Non-pigmented ciliary epithelial cell (primary cell): ENCODE measurements around the gene MRPL4.
A peak's percentile ranks its signal among the peaks of the same experiment; 100 is the strongest.
"Not testable (repeated sequence)": the region's sequence is repeated elsewhere in the genome, so short reads cannot be mapped to it uniquely, and the experiment has no call there.

Experiments
- DNase-seq: peaks from one replicate; pipeline ENCODE4 v3.0.0-alpha.2; 2010; ENCODE audit warnings: low read depth

The MRPL4 gene

DNA sequence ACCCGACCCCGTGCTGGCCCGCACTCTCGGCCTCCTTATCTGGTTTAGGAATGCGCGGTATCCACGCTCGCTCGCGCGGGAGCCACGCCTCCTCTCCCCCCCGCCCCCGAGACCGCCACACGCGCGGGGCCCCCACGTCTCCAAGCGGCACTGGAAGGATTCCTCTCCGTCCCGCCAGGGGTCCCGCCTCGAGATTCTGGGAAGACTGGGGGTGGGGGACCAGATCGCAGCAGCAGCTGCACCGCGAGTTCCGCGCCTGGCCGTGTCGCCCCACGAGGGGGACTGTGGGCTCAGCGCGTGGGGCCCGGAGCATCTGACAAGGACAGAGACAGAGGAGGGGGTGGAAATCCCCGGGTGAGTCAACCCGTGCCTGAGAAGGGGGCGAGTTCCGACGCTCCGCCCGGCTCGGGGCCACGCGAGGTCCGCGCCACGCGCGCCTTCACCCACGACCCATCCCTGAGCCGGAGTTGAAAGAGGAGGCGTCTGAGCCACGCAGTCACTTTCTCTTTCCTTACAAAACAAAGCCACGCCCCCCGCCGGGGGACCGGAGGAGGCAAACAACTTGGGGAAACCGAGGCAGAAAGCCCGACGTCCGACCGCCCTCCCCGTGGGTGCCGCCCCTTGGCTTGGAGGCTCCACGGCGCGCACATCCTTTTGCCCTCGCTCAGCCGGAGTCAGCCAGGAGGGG lies 21.7 kb upstream of the MRPL4 start:
- DNase-seq = no peak

DNA sequence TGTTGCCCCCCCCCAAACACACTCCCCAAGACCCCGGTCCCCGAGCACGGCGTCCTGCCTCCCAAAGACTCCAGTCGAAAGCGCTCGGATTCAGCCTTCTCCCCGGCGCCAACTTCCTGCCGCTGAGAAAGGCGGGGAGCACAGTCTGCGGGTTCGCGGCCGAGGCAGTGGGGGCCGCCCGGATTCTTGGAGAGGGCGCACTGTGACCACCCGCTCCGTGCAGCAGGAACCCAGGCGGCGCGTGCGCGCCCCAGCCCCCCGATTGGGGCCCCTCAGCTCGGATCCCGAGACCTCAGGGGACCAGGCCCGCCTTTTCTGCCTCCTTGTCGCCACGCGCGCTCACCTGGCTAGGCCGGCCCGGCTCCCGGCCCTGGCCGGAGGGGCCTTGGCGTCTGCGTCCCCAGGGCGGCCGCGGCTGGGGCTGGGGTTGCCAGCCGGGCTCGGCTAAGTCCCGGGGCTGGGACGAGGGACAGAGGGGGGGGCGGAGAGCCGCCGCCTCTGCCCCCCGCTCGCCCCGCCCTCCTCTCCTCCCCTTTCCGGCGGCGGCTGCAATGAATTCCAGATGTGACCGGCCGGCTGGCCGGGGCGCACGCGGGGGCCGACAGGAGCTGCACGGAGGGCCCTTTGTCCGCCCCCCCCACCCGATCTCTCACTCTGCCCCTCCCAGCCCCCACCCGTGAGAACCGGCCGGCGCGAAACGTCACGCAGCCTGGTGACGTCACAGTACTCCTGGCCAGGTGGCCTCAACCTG lies 21.0 kb upstream of the MRPL4 start, which contains the start of gene S1PR2:
TSS of gene S1PR2 (minus strand) at position 471 of the 751 bp plus-strand sequence. CDS start 6,426 bp downstream, outside the sequence.
- no peak for DNase-seq

GRCh38 chr19:10231612-10232228 lies 20.3 kb upstream of the MRPL4 start:
- DNase-seq = no peak

DNA sequence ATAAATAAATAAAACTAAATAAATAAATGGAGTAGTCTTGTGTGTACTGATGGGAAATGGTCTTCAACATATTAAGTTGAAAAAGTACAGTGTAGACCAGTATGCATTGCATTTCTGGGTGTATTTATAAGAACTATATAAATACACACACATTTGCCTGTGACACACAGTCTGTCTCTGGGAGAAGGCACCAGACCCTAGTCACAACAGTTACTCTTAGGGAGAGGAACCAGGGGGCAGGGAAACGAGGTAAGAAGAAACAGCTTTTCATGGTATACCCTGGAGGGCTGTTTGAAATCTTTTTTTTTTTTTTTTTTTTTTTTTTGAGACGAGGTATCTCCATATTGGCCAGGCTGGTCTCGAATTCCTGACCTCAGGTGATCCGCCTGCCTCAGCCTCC lies 18.1 kb upstream of the MRPL4 start:
- no peak for DNase-seq

GRCh38 chr19:10235003-10235402 lies 17.0 kb upstream of the MRPL4 start:
- no peak for DNase-seq

DNA sequence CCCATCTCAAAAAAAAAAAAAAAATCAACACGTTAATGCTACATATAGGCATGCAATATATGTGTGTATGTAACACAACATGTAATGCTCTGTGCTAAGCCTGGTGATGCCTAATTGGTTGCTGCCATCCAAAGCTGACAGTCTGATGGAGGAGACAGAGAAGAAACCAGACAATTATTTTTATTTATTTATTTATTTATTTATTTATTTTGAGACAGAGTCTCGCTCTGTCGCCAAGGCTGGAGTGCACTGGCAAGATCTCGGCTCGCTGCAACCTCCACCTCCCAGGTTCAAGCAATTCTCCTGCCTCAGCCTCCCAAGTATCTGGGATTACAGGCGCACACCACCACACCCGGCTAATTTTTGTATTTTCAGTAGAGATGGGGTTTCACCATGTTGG lies 16.6 kb upstream of the MRPL4 start:
- not testable (repeated sequence) for DNase-seq

- no peak for DNase-seq
Observed at GRCh38 chr19:10237702-10238101, 14.3 kb upstream of the MRPL4 start.

GRCh38 chr19:10238172-10238783 lies 13.7 kb upstream of the MRPL4 start:
- DNase-seq = no peak

- DNase-seq = not testable (repeated sequence)
Observed at GRCh38 chr19:10241826-10242449, 10.1 kb upstream of the MRPL4 start.

DNA sequence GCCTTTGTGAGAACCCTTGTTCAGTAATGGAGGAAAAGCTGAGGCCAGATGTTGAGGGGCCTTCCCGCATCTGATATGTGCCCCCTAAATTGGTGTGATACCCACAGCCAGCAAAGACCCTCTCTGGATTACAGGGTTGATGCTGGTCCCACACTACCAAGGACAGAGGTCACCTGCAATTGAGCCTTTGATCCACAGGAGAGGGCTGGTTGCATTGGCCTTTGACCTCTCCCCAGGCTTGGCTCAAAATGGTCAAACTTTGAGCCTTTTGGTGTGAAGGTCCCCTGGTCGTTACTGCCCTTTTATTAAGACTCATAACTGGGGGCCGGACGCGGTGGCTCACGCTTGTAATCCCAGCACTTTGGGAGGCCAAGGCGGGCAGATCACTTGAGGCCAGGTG lies 8.4 kb upstream of the MRPL4 start:
- no peak for DNase-seq

- DNase-seq = no peak
Observed at GRCh38 chr19:10245189-10245939, 6.7 kb upstream of the MRPL4 start.

DNA sequence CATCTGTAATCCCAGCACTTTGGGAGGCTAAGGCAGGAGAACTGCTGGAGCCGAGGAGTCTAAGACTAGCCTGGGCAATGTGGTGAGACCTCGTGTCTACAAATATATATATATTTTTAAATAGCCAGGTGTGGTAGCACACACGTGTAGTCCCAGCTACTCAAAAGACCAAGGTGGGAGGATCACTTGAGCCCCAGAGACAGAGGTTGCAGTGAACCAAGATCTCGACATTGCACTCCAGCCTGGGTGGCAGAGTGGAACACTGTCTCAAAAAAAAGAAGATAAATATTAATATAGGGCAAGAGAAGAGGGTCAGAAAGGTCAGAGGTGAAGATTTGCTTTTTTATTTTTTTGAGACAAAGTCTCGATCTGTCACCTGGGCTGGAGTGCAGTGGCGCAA lies 5.5 kb upstream of the MRPL4 start:
- DNase-seq = no peak

DNA sequence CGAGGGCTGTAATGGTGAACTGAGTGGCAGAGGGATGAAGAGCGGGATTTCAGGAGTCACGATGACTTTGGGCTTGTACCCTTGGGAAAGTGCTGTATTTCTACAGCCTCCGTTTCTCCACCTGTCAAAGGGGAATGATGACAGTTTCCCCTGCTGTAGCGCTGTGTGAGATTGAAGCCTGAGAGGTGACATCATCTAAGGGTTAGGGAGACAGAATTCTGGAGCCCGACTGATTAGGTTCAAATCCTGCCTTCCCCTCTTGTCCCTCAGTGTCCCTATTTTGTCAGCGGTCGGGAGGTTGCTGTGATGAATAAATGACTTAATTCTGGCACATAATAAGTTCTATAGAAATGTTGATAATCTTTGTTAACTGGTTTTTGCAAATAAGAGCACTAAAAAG lies 693 bp downstream of the MRPL4 start:
- no peak for DNase-seq

GRCh38 chr19:10254244-10254643 lies 2.2 kb downstream of the MRPL4 start:
- no peak for DNase-seq

DNA sequence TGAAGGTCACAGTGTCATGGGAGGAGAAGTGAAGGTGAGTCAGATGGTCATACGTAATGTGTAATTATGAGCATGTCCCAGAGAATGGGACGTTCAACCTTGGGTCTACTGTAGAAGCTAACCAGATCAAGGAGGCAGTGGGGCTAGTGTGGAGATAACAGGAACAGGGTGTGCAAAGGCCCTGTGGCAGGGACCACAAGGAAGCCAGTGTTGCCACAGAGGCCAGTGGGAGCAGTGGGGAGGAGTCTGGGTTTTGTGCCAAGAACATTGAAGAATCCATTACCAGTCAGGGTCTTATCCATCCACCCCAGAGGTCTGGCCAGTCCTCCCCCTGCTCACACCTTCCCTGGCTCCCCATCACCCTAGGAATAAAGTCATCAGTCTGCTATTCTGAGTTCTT lies 3.3 kb downstream of the MRPL4 start:
- DNase-seq = no peak

- no peak for DNase-seq
Observed at GRCh38 chr19:10256551-10256950, 4.5 kb downstream of the MRPL4 start.

DNA sequence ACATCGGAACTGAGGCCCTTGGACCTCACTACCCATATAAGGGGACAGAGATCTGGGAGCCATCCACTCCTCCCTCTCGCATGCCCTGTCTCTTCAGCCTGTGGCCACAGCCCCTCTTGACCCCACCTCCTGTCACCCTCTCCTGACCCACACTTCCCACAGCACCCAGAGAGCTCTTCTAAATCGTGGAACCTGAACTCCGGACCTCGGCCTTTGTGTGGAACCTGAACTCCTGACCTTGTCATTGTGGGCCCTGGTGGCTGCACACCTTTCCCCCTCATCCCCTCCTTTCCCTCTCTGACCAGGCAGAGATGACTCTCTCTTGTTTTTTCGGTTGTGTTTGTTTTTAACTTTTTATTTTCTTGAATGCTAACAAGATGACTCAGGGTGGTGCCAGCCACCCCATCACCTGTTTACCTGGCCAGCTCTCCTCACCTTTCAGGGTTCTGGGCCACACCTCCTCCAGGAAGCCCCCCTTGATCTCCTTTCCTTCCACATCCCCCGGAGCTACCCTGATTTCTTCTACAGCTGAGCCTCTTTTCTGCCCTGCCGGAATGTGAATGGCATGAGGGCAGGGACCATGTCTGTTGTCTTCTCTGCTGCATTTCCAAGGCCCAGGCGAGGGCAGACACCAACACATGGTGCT lies 5.1 kb downstream of the MRPL4 start:
- no peak for DNase-seq

DNA sequence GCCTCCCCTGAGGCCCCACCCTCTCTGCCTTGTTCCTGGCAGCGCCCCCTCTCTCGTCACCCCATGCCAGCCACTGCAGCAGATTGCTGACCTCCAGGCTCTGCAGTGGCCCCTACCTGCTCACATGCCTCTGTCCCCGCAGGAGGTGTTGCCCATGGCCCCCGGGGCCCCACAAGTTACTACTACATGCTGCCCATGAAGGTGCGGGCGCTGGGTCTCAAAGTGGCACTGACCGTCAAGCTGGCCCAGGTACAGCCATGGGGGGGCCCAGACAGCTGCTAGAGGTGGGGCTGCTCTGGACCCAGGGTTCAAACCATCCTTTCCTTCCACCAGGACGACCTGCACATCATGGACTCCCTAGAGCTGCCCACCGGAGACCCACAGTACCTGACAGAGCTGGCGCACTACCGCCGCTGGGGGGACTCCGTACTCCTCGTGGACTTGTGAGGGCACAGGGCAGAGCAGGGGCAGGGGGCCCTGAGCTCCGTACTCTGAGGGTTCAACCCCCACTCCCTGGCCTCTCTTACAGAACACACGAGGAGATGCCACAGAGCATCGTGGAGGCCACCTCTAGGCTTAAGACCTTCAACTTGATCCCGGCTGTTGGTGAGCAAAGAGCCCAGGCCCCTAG lies 6.2 kb downstream of the MRPL4 start:
- DNase-seq = no peak

DNA sequence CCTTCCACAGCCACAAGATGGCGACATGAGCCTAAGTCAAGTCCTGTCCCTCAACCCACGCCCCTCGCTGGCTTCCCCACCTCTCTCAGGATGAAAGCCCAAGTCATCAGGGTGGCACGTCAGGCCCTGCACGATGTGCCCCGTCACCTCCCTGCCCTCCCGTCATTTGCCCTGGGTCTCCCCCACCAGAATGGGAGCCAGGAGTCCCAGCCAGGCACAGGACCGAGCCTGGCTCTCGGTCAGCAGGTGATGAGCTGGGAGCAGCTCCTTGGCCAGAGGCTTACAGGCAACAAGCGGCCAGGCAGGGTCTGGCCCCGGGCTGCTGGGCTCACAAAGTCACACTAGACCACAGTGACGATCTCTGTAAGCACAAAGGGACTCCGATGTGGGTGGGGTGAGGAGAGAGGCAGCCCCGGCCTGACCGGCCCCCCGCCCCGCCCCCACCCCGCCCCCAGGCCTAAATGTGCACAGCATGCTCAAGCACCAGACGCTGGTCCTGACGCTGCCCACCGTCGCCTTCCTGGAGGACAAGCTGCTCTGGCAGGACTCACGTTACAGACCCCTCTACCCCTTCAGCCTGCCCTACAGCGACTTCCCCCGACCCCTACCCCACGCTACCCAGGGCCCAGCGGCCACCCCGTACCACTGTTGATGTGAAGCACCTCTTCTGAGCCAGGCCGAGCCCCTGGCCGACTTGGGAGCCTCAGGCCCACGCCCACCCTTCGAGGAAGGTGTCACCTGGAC lies 7.3 kb downstream of the MRPL4 start:
- DNase-seq = peak; percentile 55

DNA sequence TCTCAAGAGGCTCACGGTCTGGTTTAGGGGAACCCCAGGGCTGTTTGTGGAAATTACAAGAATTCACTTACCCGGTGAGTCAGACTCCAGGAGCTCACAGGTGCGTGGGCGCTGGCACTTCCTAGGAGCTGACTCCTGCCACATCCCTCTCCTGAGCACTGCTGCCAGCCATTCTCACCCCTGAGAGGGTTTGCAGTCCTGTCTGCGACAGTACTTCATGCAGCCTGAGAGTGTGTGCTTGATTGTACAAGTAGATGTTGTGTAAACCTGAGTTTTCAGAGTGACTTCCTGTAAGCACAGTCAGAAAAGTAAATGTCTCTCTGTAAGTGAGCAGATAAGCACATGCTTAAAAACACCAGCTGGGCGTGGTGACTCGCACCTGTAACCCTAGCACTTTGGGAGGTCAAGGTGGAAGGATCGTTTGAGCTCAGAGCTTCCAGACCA lies 8.1 kb downstream of the MRPL4 start:
- no peak for DNase-seq
